GM12864 (cell line): ENCODE data around the gene TIMM44.

Source experiments
- DNase-seq: peaks from one replicate; pipeline ENCODE4 v3.0.0-alpha.2; 2011; ENCODE audit warnings: low read depth
- H3K4me3 ChIP-seq: 2 replicates; pipeline ENCODE4 v1.5.1; 2011; ENCODE audit warnings: mild to moderate bottlenecking, low read depth, low read length, control low read depth
- TF ChIP-seq, protein P1 (sequence below): IDR thresholded peaks from 2 replicates; pipeline ENCODE4 v1.5.1; 2011; ENCODE audit warnings: low read depth, mild to moderate bottlenecking, moderate library complexity, low read length, control low read depth, inconsistent platforms; ENCODE audit errors: missing control alignments

Gene TIMM44

DNA sequence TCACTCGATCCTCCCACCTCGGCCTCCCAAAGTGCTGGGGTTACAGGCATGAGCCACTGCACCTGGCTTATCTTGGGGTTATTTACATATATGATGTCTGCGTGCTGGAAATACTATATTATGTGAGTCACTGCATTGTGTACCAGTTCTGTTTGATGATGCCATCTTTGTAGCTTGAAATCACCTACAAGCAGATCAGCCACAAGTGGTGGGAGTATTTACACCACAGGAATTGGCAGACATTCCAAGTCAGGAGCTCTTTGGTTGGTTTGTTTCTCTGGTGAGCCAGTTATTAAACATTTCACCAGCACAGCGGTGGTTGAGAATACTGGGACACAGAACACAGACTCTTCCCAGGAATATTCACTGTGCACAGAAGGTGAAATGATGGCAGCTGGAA is 4.5 kb upstream of the TIMM44 start:
- H3K4me3 ChIP-seq = no peak overlapping the region
- DNase-seq = no peak
- TF ChIP-seq, protein P1, sequence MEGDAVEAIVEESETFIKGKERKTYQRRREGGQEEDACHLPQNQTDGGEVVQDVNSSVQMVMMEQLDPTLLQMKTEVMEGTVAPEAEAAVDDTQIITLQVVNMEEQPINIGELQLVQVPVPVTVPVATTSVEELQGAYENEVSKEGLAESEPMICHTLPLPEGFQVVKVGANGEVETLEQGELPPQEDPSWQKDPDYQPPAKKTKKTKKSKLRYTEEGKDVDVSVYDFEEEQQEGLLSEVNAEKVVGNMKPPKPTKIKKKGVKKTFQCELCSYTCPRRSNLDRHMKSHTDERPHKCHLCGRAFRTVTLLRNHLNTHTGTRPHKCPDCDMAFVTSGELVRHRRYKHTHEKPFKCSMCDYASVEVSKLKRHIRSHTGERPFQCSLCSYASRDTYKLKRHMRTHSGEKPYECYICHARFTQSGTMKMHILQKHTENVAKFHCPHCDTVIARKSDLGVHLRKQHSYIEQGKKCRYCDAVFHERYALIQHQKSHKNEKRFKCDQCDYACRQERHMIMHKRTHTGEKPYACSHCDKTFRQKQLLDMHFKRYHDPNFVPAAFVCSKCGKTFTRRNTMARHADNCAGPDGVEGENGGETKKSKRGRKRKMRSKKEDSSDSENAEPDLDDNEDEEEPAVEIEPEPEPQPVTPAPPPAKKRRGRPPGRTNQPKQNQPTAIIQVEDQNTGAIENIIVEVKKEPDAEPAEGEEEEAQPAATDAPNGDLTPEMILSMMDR = no peak

DNA sequence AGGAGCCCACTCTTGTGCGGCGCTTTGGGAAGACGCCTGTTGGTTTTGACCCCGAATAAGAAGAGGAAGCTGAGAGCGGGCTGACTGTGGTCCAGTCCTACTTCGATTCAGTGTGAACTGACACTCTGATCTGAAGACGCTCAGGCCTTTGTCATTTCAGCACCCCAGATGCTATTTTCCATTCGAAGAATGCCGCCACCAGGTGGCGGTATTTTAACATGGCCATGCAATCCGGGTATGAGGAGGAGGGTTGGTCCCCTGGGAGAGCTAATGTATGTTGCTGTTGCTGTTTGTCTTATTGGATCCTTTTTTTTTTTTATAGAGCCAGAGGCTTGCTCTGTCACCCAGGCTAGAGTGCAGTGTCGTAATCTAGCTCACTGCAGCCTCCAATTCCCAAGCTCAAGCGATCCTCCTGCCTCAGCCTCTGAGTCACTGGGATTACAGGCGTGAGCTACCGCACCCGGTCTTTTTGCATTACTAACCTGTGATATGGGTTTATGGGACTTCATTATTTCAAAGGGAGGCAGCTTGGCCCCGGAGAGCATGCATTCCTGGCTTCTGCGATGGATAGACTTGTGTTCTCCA is 803 bp upstream of the TIMM44 start:
- H3K4me3 ChIP-seq = peak overlapping the region; percentile 88
- TF ChIP-seq, protein P1 = peak; percentile 78
- peak; percentile 79 for DNase-seq

DNA sequence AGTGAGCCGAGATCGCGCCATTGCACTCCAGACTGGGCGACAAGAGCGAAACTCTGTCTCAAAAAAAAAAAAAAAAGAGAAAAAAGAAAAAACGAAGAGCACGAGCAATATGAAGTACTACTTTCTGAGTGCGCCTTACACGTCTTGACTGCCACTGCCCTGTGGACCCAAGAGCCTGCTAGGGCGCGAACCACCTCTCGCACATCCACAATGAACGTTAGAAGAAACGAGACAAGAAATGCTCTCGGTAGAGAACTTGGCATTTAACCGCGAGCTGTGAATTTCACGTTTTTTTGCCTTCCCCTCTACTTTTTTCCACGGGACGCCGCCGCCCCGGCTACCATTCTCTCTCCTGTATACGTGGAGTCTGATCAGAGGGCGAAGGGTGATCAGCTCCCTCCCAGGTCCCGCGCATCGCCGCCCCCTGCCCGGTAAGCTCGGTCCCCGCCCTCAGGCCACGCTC is 454 bp downstream of the TIMM44 start:
- TF ChIP-seq, protein P1 = no peak
- peak overlapping the region; percentile 88 for H3K4me3 ChIP-seq
- DNase-seq = no peak

DNA sequence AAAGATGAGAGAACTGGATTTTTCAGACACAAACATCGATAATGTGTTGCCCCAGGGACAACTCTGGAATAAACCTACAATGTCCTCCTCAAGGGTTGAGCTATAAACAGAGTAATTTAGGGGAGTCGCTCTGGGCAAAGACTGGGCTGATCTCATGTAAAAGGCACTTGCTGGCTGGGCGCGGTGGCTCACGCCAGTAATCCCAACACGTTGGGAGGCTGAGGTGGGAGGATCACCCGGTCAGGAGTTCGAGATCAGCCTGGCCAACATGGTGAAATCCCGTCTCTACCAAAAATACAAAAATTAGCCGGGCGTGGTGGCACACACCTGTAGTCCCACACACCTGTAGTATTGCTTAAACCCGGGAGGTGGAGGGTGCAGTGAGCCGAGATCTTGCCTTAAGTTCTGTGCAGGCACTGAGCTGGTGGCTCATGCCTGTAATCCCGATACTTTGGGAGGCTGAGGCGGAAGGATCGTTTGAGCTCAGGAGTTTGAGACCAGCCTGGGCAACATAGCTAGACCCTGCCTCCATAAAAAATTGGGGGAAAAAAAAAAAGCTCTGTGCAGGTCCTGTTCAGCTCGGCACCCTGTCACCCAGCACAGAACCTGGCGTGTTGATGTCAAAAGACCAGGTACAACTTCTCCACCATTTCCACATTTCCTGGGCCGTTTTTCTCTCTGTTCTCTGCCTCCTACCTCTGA is 1.4 kb downstream of the TIMM44 start:
- no peak for DNase-seq
- TF ChIP-seq, protein P1 = no peak
- peak overlapping the region; percentile 88; the same call in 1 of the 2 replicates for H3K4me3 ChIP-seq

DNA sequence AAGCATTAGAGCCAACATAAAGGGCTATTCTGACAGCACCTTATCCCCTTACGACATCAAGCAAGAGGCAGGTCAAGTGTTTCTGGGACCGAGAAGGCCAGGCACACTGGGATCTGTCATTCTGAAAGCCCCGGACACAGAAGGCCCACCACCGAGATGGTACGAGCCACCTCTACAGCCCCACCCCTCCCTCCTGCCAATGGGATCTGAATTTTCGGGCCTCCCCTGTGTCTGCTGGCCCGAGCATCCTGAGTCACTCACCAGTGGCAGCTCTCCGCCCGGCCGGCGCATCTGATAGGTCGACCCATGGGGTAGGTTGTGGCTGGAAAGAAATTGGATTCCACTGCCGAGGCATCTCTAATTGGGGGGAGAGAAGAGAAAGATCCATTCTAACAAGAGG is 2.6 kb downstream of the TIMM44 start:
- DNase-seq = no peak
- TF ChIP-seq, protein P1 = no peak
- no peak overlapping the region for H3K4me3 ChIP-seq

DNA sequence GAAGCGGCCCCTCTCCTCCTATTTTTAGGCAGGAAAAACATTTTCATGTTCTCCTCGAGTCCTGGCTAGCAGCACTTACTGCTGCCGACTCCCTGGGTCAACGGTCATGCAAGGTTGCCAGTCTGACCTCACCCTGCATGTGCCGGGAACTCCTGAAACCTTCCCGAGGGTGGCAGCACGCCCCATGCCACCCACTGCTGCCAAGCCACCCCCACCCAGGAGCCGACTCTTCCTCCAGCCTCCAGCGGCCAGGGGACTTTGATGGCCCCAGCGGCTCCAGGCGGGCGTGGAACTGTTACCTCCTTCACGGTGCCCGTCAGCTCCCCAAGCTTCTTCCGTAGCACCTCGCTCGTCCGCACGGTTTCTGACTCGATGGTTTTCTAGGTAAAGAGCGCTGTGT is 8.7 kb downstream of the TIMM44 start:
- TF ChIP-seq, protein P1 = no peak
- no peak for DNase-seq
- no peak overlapping the region for H3K4me3 ChIP-seq
